Measurements from ENCODE around the gene OSBPL5. TPM values are rescaled to one million over a fixed set of nuclear protein-coding genes. Genes with fewer than 3 reads are reported as not detected.

OSBPL5 gene
- total and polyA plus RNA-seq, 9 of the 15 experiments (the other 6 are each of a cell fraction or from before 2014, with no cell fraction given), result 0.06 to 14.8 (median 3.2) TPM

DNA sequence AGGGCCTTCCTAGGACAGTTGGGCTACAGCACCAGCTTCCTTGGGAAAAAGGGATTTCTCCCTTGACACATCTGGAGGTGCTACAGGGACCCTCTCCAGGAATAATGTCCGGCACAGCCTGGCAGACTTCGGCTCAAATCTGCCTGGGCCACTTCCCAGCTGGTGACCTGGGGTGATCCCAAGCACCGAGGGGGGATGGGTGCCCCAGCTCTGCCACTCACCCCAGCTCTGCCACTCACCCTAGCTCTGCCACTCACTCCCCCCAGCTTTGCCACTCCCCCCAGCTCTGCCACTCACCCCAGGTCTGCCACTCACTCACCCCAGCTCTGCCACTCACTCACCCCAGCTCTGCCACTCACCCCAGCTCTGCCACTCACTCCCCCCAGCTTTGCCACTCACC lies 9.9 kb downstream of the OSBPL5 start (continued):
- TF ChIP-seq, protein P1, sequence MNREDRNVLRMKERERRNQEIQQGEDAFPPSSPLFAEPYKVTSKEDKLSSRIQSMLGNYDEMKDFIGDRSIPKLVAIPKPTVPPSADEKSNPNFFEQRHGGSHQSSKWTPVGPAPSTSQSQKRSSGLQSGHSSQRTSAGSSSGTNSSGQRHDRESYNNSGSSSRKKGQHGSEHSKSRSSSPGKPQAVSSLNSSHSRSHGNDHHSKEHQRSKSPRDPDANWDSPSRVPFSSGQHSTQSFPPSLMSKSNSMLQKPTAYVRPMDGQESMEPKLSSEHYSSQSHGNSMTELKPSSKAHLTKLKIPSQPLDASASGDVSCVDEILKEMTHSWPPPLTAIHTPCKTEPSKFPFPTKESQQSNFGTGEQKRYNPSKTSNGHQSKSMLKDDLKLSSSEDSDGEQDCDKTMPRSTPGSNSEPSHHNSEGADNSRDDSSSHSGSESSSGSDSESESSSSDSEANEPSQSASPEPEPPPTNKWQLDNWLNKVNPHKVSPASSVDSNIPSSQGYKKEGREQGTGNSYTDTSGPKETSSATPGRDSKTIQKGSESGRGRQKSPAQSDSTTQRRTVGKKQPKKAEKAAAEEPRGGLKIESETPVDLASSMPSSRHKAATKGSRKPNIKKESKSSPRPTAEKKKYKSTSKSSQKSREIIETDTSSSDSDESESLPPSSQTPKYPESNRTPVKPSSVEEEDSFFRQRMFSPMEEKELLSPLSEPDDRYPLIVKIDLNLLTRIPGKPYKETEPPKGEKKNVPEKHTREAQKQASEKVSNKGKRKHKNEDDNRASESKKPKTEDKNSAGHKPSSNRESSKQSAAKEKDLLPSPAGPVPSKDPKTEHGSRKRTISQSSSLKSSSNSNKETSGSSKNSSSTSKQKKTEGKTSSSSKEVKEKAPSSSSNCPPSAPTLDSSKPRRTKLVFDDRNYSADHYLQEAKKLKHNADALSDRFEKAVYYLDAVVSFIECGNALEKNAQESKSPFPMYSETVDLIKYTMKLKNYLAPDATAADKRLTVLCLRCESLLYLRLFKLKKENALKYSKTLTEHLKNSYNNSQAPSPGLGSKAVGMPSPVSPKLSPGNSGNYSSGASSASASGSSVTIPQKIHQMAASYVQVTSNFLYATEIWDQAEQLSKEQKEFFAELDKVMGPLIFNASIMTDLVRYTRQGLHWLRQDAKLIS (CRISPR knock-in tag; IDR thresholded peaks at IDR 0.05), result no peak
- no peak for TF ChIP-seq ZBTB1 (CRISPR knock-in tag; IDR thresholded peaks at IDR 0.05; ENCODE audit: borderline replicate concordance, low read depth)
- TF ChIP-seq GATAD2A (IDR thresholded peaks at IDR 0.05), result no peak
- TF ChIP-seq E2F3 (CRISPR knock-in tag; IDR thresholded peaks at IDR 0.05), result no peak
- TF ChIP-seq ZNF551 (CRISPR knock-in tag; IDR thresholded peaks at IDR 0.05), result no peak
- TF ChIP-seq TEAD1 (CRISPR knock-in tag; IDR thresholded peaks at IDR 0.05), result no peak

- H3K4me3 ChIP-seq, result no peak overlapping the region
- peak overlapping the region in 1 of 2 experiments; percentile 85; a peak in 2 of 4 replicates for H3K9ac ChIP-seq (ENCODE audit: insufficient read depth in 1 of 2, low read depth in 2 of 2, low read length in 2 of 2)
- in situ Hi-C loops (cut with MboI) (no loop called here), intact Hi-C loops (cut with micrococcal nuclease) (no loop called here)
- CTCF ChIA-PET (ENCODE audit: low intra/inter-chr PET ratio), result no interaction called here
- FAIRE-seq (no peak), DNase-seq (ENCODE audit: extremely low read depth in 1 of 4, low spot score in 3 of 4) (peak; percentile 42 to 70 (median 56)), ATAC-seq (peak; percentile 68)
- no peaks in the 10 kb centered on the region; the same call in 2 of the 3 replicates for H3K36me3 ChIP-seq (ENCODE audit: control insufficient read depth, insufficient read depth, low read length)
- peaks cover 21% of the 10 kb centered on the region for H4K20me1 ChIP-seq (replicated peaks; ENCODE audit: control insufficient read depth, insufficient read depth, low read length)
- H3K27me3 ChIP-seq (ENCODE audit: control insufficient read depth in 2 of 2, insufficient read depth in 2 of 2, low read length in 2 of 2), result no peaks in the 10 kb centered on the region
- no peak overlapping the region; the same call in 1 of the 2 replicates for H3K4me2 ChIP-seq (ENCODE audit: insufficient read depth, low read length)
- peaks cover 8% of the 10 kb centered on the region; the same call in 1 of the 3 replicates for H3K79me2 ChIP-seq (ENCODE audit: control insufficient read depth, insufficient read depth, low read length)
- H3K9me1 ChIP-seq (ENCODE audit: control insufficient read depth, insufficient read depth, low read length), result peaks cover 6% of the 10 kb centered on the region
- peak overlapping the region; percentile 47; the same call in 1 of the 3 replicates for H3K27ac ChIP-seq (ENCODE audit: extremely low read depth, low read depth, low read length)
- 43% methylated on average over 24 of the region's 24 CpGs for WGBS (ENCODE audit: insufficient coverage, low coverage, missing lambda C conversion rate)
- H3K4me1 ChIP-seq (replicated peaks in 1 of 2; ENCODE audit: control insufficient read depth in 2 of 2, insufficient read depth in 2 of 2, low read length in 2 of 2), result peaks cover 14 to 72% of the 10 kb centered on the region in 2 experiments; a peak in 4 of 5 replicates
- POLR2A ChIA-PET, result interaction anchor here (1.0 to 1.2 kb wide), 2 partner anchors 8 to 15 kb away, joined by 3 read pairs; no protein-coding TSS in a partner anchor
- no TSS peak for BruUV-seq (replicated peaks)
- no peak overlapping the region for H2AFZ ChIP-seq (ENCODE audit: low read depth, low read length)
- H3K9me3 ChIP-seq (replicated peaks; ENCODE audit: control insufficient read depth, insufficient read depth, low read depth, low read length), result no peaks in the 10 kb centered on the region
- no peak for TF ChIP-seq ZNF644 (tag; IDR thresholded peaks at IDR 0.05; ENCODE audit: low read depth)
- TF ChIP-seq ZNF57 (CRISPR knock-in tag; IDR thresholded peaks at IDR 0.05), result no peak
- peak; percentile 89 for TF ChIP-seq NFE2 (IDR thresholded peaks at IDR 0.05; ENCODE audit: low read depth)
- peak; percentile 39; the same call in 1 of the 2 replicates for TF ChIP-seq ZFX (CRISPR knock-in tag; IDR thresholded peaks at IDR 0.05)
- TF ChIP-seq POLR2AphosphoS2 (IDR thresholded peaks at IDR 0.05; ENCODE audit: low read length), result no peak
- peak; percentile 61; the same call in 1 of the 2 replicates for TF ChIP-seq NR2C2 (CRISPR knock-in tag; IDR thresholded peaks at IDR 0.05)
- peak; percentile 82 for TF ChIP-seq NR2C2 (tag; IDR thresholded peaks at IDR 0.05)
- TF ChIP-seq ZBTB7A (IDR thresholded peaks at IDR 0.05; ENCODE audit: borderline replicate concordance, control insufficient read depth, low read depth, low read length), result peak; percentile 42; the same call in 1 of the 2 replicates
- no peak for TF ChIP-seq ELK1 (CRISPR knock-in tag; IDR thresholded peaks at IDR 0.05)
- peak; percentile 82 for TF ChIP-seq C11orf30 (IDR thresholded peaks at IDR 0.05; ENCODE audit: low read depth)
- TF ChIP-seq ZSCAN29 (IDR thresholded peaks at IDR 0.05), result no peak
These were observed 11.0 kb downstream of the OSBPL5 start for GRCh38 chr11:3154001-3154599.
